MM.1S (cell line): ENCODE results near the gene WDR91.
A peak's percentile ranks its signal among the peaks of the same experiment; 100 is the strongest.

Experiments
- DNase-seq: peaks from one replicate; pipeline ENCODE4 v3.0.0-alpha.2; 2015
- H2AFZ ChIP-seq: fragments of 300-600 bp; sonication (generic); 2 replicates; pipeline ENCODE4 v1.6.0; 2016; ENCODE audit warnings: antibody characterized with exemption, low read length
- H3F3A ChIP-seq: fragments of 300-600 bp; sonication (generic); 2 replicates; pipeline ENCODE4 v1.6.1; 2016; ENCODE audit warnings: mild to moderate bottlenecking, antibody characterized with exemption, low read length, moderate library complexity, mixed read lengths; ENCODE audit not compliant: insufficient read depth
- H3K27ac ChIP-seq: fragments of 300-600 bp; sonication (generic); 2 replicates; pipeline ENCODE4 v1.5.1; 2016; ENCODE audit warnings: mild to moderate bottlenecking, low read length
- H3K27me3 ChIP-seq: fragments of 300-600 bp; sonication (generic); replicated peaks from 2 replicates; pipeline ENCODE4 v1.6.0; 2016; ENCODE audit warnings: low read length; ENCODE audit not compliant: insufficient read depth
- H3K36me3 ChIP-seq: fragments of 300-600 bp; sonication (generic); replicated peaks from 2 replicates; pipeline ENCODE4 v1.6.1; 2016; ENCODE audit warnings: mild to moderate bottlenecking, low read length, mixed read lengths; ENCODE audit not compliant: insufficient read depth
- H3K4me1 ChIP-seq: fragments of 300-600 bp; sonication (generic); 2 replicates; pipeline ENCODE4 v1.6.1; 2016; ENCODE audit warnings: low read length, mixed read lengths
- H3K4me2 ChIP-seq: fragments of 300-600 bp; sonication (generic); 2 replicates; pipeline ENCODE4 v1.6.0; 2016; ENCODE audit warnings: low read depth, low read length
- H3K4me3 ChIP-seq: fragments of 300-600 bp; sonication (generic); 2 replicates; pipeline ENCODE4 v1.5.1; 2016; ENCODE audit warnings: low read length, mixed read lengths
- H3K79me2 ChIP-seq: fragments of 300-600 bp; sonication (generic); 2 replicates; pipeline ENCODE4 v1.6.1; 2016; ENCODE audit warnings: mixed run types, low read length, mixed read lengths
- H3K9ac ChIP-seq: fragments of 300-600 bp; sonication (generic); 2 replicates; pipeline ENCODE4 v1.6.1; 2016; ENCODE audit warnings: low read length, mixed read lengths
- H3K9me2 ChIP-seq: fragments of 300-600 bp; sonication (generic); replicated peaks from 2 replicates; pipeline ENCODE4 v1.6.1; 2016; ENCODE audit warnings: mild to moderate bottlenecking, low read length, mixed read lengths; ENCODE audit not compliant: insufficient read depth
- H3K9me3 ChIP-seq: fragments of 300-600 bp; sonication (generic); replicated peaks from 2 replicates; pipeline ENCODE4 v1.6.1; 2016; ENCODE audit warnings: mild to moderate bottlenecking, low read length, mixed read lengths; ENCODE audit not compliant: insufficient read depth
- H4K20me1 ChIP-seq: fragments of 300-600 bp; sonication (generic); 2 replicates; pipeline ENCODE4 v1.6.1; 2016; ENCODE audit warnings: mild to moderate bottlenecking, low read length, moderate library complexity, mixed read lengths; ENCODE audit not compliant: insufficient read depth
- EZH2 ChIP-seq: fragments of 300-600 bp; sonication (generic); optimal IDR thresholded peaks from 2 replicates; pipeline ENCODE3; 2017; ENCODE audit warnings: low read depth, mild to moderate bottlenecking, antibody characterized with exemption, low read length, mixed read lengths
- EZH2phosphoT487 ChIP-seq: fragments of 300-600 bp; sonication (generic); IDR thresholded peaks from 2 replicates; pipeline ENCODE4 v1.6.1; 2018; ENCODE audit warnings: antibody characterized with exemption, low read length
- TF ChIP-seq, protein P1 (sequence below): fragments of 300-600 bp; sonication (generic); IDR thresholded peaks from 2 replicates; pipeline ENCODE4 v1.5.1; 2016; ENCODE audit warnings: antibody characterized with exemption, low read length, mixed read lengths

The WDR91 gene

DNA sequence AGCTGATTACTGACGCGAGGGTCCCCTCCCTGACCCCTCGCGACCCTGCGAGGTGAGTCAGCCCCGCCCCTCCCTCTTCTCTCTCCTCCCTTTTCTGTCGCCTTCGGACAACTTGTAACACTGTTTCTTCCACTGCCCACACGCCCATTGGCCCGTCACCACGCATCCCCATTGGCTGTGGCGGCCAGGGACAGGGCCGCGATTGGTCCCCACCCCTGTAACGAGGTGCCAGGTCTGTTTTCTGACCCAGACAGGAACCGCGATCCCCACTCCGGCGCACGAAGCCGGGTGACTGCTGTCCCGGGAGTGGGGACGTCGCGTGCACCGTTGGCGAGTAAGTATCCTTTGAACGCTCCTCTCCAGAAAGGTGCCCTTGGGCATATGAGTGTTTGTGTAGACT, 22.2 kb upstream of the WDR91 start, which contains the start of gene STRA8:
Gene STRA8, plus strand, starts transcription at position 269 of the 400 bp plus-strand sequence. CDS start 6,687 bp downstream, outside the sequence.
- no peak within 1 kb of the TSS for H3K4me2 ChIP-seq
- DNase-seq = no peak
- no peaks in the 10 kb centered on the region for H3K27me3 ChIP-seq
- H3K36me3 ChIP-seq = no peaks in the 10 kb centered on the region
- no peaks in the 10 kb centered on the region for H3F3A ChIP-seq
- no peak within 1 kb of the TSS for H3K4me3 ChIP-seq
- no peaks in the 10 kb centered on the region for H3K9me2 ChIP-seq
- no peak within 1 kb of the TSS for H3K27ac ChIP-seq
- no peak within 1 kb of the TSS for H2AFZ ChIP-seq
- H3K9me3 ChIP-seq = no peaks in the 10 kb centered on the region
- H3K79me2 ChIP-seq = no peaks in the 10 kb centered on the region
- no peaks in the 10 kb centered on the region for H4K20me1 ChIP-seq
- TF ChIP-seq, protein P1, sequence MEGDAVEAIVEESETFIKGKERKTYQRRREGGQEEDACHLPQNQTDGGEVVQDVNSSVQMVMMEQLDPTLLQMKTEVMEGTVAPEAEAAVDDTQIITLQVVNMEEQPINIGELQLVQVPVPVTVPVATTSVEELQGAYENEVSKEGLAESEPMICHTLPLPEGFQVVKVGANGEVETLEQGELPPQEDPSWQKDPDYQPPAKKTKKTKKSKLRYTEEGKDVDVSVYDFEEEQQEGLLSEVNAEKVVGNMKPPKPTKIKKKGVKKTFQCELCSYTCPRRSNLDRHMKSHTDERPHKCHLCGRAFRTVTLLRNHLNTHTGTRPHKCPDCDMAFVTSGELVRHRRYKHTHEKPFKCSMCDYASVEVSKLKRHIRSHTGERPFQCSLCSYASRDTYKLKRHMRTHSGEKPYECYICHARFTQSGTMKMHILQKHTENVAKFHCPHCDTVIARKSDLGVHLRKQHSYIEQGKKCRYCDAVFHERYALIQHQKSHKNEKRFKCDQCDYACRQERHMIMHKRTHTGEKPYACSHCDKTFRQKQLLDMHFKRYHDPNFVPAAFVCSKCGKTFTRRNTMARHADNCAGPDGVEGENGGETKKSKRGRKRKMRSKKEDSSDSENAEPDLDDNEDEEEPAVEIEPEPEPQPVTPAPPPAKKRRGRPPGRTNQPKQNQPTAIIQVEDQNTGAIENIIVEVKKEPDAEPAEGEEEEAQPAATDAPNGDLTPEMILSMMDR = no peak
- TF ChIP-seq EZH2 (no peak), EZH2phosphoT487 (no peak)
- H3K9ac ChIP-seq = no peak within 1 kb of the TSS
- H3K4me1 ChIP-seq = no peaks in the 10 kb centered on the region

DNA sequence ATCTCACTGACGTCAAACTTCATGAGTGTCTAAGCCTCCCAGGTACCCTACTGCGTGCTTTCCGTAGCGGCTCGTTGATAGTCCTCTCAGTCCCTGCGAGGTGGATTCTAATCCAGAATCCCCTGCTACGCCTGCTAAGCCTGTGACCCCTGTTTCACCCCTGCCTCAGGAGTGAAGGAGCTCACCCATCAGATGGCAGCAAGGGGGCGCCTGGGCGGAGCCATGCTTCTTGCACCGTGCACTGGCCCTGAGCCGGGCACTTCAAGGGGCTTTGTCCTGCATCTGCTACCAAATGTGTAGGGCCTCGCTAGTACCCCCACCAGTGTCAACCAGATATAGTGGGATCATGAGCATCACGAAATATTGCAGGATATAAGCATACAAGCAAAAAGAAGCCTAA, 21.4 kb upstream of the WDR91 start:
- no peaks in the 10 kb centered on the region for H3K36me3 ChIP-seq
- no peaks in the 10 kb centered on the region for H3F3A ChIP-seq
- no peak overlapping the region for H2AFZ ChIP-seq
- H3K9ac ChIP-seq = no peak overlapping the region
- H3K27ac ChIP-seq = no peak overlapping the region
- H3K4me2 ChIP-seq = no peak overlapping the region
- no peaks in the 10 kb centered on the region for H4K20me1 ChIP-seq
- no peaks in the 10 kb centered on the region for H3K9me2 ChIP-seq
- H3K9me3 ChIP-seq = no peaks in the 10 kb centered on the region
- H3K4me1 ChIP-seq = no peaks in the 10 kb centered on the region
- no peak overlapping the region for H3K4me3 ChIP-seq
- no peak for DNase-seq
- H3K27me3 ChIP-seq = no peaks in the 10 kb centered on the region
- TF ChIP-seq, protein P1 = peak; percentile 32
- TF ChIP-seq EZH2phosphoT487 = no peak
- H3K79me2 ChIP-seq = no peaks in the 10 kb centered on the region

DNA sequence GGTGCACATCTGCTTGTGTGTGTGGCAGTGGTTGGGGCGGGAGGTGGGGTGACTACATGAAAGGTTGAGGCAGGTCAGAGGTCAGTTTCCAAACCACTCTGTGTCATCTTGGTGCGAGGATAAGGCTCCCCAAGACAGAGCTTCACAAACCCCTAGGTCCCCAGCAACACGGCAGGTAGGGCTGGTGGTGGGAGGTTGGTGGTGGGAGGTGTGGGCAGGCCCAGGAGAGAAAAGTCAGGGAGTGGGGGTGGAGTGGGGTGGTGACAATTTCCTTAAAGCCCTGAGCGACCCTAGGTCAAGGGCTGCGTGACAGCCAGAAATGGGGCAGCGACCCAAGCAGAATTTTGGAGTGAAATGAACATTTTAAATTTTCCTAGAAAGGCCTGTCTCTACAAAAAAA, 20.8 kb upstream of the WDR91 start:
- H3K36me3 ChIP-seq = no peaks in the 10 kb centered on the region
- no peaks in the 10 kb centered on the region for H3K9me3 ChIP-seq
- H3K27me3 ChIP-seq = no peaks in the 10 kb centered on the region
- no peaks in the 10 kb centered on the region for H3K9me2 ChIP-seq
- H3K4me2 ChIP-seq = no peak overlapping the region
- H3K27ac ChIP-seq = no peak overlapping the region
- no peak for TF ChIP-seq EZH2
- TF ChIP-seq, protein P1 = no peak
- DNase-seq = no peak
- no peak overlapping the region for H3K9ac ChIP-seq
- H4K20me1 ChIP-seq = no peaks in the 10 kb centered on the region
- no peaks in the 10 kb centered on the region for H3K79me2 ChIP-seq
- no peak overlapping the region for H3K4me3 ChIP-seq
- no peak overlapping the region for H2AFZ ChIP-seq
- no peaks in the 10 kb centered on the region for H3F3A ChIP-seq
- H3K4me1 ChIP-seq = no peaks in the 10 kb centered on the region

DNA sequence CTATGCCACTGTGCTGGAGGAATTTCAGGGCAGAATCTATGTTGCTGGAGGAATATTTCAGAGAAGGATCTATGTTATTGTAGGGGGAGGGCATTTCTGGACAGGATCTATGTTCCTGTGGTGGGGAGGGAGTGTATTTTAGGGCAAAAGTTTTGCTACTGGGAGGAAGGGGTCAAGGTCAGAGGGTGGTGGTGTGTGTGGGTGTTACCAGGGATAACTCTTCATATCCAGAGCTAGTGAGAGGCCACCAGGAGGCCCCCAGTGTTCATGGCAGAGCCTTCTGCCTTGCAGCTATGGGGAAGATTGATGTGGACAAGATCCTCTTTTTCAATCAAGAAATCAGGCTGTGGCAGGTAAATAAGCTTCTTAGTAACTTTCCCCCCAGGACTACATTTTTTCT, 20.4 kb upstream of the WDR91 start:
- Histone ChIP-seq H3K27ac (no peak overlapping the region), H2AFZ (no peak overlapping the region), H3K9me3 (no peaks in the 10 kb centered on the region), H3K36me3 (no peaks in the 10 kb centered on the region), H3K4me3 (no peak overlapping the region), H3K4me1 (no peaks in the 10 kb centered on the region), H3K9me2 (no peaks in the 10 kb centered on the region), H4K20me1 (no peaks in the 10 kb centered on the region), H3F3A (no peaks in the 10 kb centered on the region), H3K79me2 (no peaks in the 10 kb centered on the region), H3K27me3 (no peaks in the 10 kb centered on the region), H3K4me2 (no peak overlapping the region), H3K9ac (no peak overlapping the region)
- TF ChIP-seq EZH2phosphoT487 = no peak
- TF ChIP-seq, protein P1 = 0 out of 2 replicates have a peak, but pooled peaks have one; percentile 2
- no peak for DNase-seq
